H7 (cell line): ENCODE data around the gene KRTAP10-11. TPM values are rescaled to one million over a fixed set of nuclear protein-coding genes. Genes with fewer than 3 reads are reported as not detected.
"Not testable (repeated sequence)": the region's sequence is repeated elsewhere in the genome, so short reads cannot be mapped to it uniquely, and the experiment has no call there.

ENCODE experiments used
- DNase-seq: peaks from one replicate; pipeline ENCODE4 v3.0.0; 2012
- H3K27me3 ChIP-seq: 2 replicates; pipeline ENCODE4 v1.6.0; 2011; ENCODE audit warnings: mild to moderate bottlenecking, low read length; ENCODE audit not compliant: control insufficient read depth, insufficient read depth
- H3K36me3 ChIP-seq: replicated peaks from 2 replicates; pipeline ENCODE4 v1.5.1; 2011; ENCODE audit warnings: low read length; ENCODE audit not compliant: control insufficient read depth, insufficient read depth
- H3K4me3 ChIP-seq: 2 replicates; pipeline ENCODE4 v1.5.1; 2011; ENCODE audit warnings: low read depth, mild to moderate bottlenecking, control low read depth, low read length, moderate library complexity; ENCODE audit not compliant: insufficient read depth
- total RNA-seq: library from RNA; depleted of rRNA; stranded (reverse); fragments of >200 nt; shearing (Covaris generic); gene quantifications from 2 replicates; pipeline ENCODE4 v1.2.3, GENCODE V29; 2014

KRTAP10-11 gene
- total RNA-seq, 1 experiment from 2014 or later: not detected

- Histone ChIP-seq H3K27me3 (no peaks in the 10 kb centered on the region), H3K36me3 (no peaks in the 10 kb centered on the region), H3K4me3 (no peak overlapping the region)
- DNase-seq: no peak
Observed at GRCh38 chr21:44684483-44684882, 38.3 kb downstream of the KRTAP10-11 start.

DNA sequence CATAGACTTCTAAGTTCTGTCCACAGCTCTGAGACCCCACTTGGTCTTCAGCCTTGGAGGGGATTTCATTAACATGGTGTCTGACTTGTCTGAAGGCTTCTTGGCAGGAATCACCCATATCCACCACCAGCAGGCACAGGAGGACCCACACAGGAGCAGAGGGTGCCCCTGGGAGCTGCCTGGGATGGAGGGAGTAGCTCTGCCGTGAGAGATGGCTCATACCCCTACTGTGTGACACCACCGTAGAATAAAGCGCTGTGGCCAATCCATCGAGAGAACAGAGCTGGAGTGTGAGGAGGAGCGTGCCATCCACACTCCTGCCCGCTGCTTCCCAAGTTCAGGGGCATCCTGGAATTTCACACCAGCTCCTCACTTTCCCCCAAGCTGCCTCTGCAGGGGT, 38.8 kb downstream of the KRTAP10-11 start:
- DNase-seq: not testable (repeated sequence)

DNA sequence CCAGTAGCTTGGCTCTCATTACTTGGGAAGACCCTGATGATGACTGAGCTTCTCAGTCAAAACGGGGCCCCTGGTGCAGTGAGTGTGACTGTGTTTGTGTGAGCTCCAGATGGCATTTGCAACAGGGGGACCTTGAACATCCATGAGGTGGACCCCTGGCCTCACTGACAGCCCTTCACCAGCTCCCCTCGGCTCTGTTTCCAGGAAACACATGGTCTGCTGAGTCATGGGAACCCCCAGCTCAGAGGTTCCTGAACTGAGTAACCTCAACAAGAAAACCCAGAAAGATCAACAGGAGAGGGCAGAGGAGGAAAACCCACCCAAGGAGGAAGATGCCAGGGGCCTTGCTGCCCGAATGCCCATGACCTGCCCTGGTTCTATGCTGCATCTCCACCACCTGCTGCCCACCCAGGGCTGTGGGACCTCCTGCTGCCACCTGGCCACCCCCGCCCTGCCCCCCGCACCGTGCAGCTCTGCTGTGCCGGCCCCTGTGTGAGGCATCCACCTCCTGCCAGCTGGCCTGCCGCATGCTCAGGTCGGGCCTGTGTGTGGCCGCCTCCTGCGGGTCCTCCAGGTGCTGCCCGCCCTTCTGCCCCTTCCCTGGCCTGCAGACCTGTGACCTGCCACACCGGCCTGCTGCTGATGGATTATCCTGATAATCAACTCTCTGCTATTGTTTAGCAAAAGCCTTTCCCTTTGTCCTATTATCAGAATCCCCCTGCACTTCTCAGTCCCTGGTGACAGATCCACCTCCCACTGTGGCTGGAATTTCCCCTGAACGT, 40.0 kb downstream of the KRTAP10-11 start:
- no peak overlapping the region for H3K4me3 ChIP-seq
- H3K27me3 ChIP-seq: no peaks in the 10 kb centered on the region
- peak; percentile 79 for DNase-seq
- no peaks in the 10 kb centered on the region for H3K36me3 ChIP-seq

More for the DNA sequence above, 38.8 kb downstream of the KRTAP10-11 start:
- H3K27me3 ChIP-seq, H3K4me3 ChIP-seq, H3K36me3 ChIP-seq: not testable (repeated sequence)

GRCh38 chr21:44686843-44687561, 40.8 kb downstream of the KRTAP10-11 start:
- no peaks in the 10 kb centered on the region for H3K27me3 ChIP-seq
- DNase-seq: peak; percentile 58
- H3K36me3 ChIP-seq: no peaks in the 10 kb centered on the region
- H3K4me3 ChIP-seq: no peak overlapping the region

GRCh38 chr21:44687671-44688070, 41.5 kb downstream of the KRTAP10-11 start:
- H3K4me3 ChIP-seq: no peak overlapping the region
- H3K36me3 ChIP-seq: no peaks in the 10 kb centered on the region
- DNase-seq: no peak
- no peaks in the 10 kb centered on the region for H3K27me3 ChIP-seq

- H3K4me3 ChIP-seq, H3K27me3 ChIP-seq, DNase-seq, H3K36me3 ChIP-seq: not testable (repeated sequence)
Observed at GRCh38 chr21:44689740-44690139, 43.5 kb downstream of the KRTAP10-11 start.

DNA sequence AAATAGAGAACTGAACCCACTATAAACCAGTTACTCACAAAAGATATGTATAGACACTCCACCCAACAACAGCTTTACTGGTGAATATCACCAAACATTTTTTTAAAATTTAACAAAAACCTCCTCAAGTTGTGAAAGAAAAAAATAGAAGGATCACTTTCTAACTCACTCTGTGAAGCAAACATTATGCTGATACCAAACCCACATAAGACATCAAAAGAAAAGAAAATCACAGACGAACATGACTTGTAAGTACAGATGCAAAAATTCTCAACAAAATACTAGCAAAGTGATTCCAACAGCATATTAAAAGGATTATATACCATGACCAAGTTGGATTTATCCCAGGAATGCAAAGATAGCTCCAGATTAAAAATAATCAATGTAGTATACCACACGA, 45.5 kb downstream of the KRTAP10-11 start:
- DNase-seq: no peak
- no peaks in the 10 kb centered on the region for H3K36me3 ChIP-seq
- H3K27me3 ChIP-seq: no peaks in the 10 kb centered on the region
- H3K4me3 ChIP-seq: no peak overlapping the region

DNA sequence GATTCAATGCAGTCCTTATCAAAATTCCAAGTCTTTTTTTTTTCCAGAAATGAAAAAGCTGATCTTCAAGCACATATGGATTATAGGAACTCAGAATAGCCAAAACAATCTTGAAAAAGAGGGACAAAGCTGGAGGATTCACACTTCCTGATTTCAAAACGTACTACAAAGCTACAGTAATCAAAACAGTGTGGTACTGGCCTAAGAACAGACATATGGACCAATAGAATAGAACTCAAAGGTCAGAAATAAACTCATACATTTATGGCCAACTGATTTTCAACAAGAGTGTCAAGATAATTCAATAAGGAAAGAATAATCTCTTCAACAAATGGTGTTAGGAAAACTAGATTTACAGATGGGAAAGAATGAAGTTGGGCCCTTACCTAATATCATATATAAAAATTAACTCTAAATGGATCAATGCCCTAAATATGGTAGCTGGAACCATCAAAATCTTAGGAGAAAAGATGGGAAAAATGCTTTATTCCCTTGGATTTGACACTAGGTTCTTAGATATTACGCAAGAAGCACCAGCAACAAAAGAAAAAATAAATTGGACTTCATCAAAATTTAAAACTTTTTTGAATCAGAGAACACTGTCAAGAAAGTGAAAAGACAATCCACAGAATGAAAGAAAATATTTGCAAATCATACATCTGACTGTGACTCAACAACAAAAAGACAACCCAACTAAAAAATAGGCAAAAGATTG, 46.7 kb downstream of the KRTAP10-11 start:
- no peak for DNase-seq
- peaks cover 5% of the 10 kb centered on the region; the same call in 1 of the 2 replicates for H3K27me3 ChIP-seq

DNA sequence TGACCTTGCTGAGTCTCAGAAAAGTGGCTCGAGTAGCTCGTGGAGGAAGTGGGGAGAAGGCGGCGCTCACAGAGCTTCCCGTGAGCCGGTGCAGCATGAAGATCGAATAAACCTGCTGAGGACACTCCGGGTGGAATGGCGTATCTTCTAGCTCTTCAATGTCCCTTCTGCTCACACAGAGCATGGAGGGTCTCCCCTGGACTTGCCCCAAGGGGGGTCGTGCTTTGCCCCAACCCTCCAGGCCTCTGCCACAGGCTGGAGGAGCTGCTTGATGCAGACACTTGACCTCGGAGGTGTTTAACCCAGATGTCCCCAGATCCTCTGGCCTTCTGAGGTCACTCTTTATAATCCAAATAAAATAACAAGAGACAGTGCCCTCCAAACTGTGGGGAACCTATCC, 48.6 kb downstream of the KRTAP10-11 start:
- Histone ChIP-seq H3K27me3 (peaks cover 13% of the 10 kb centered on the region; the same call in 1 of the 2 replicates), H3K4me3 (no peak overlapping the region), H3K36me3 (no peaks in the 10 kb centered on the region)
- peak; percentile 31 for DNase-seq

More for the DNA sequence above, 46.7 kb downstream of the KRTAP10-11 start:
- H3K4me3 ChIP-seq: no peak overlapping the region
- H3K36me3 ChIP-seq: no peaks in the 10 kb centered on the region

GRCh38 chr21:44695184-44695583, 49.0 kb downstream of the KRTAP10-11 start:
- Histone ChIP-seq H3K27me3 (peaks cover 13% of the 10 kb centered on the region; the same call in 1 of the 2 replicates), H3K4me3 (no peak overlapping the region), H3K36me3 (no peaks in the 10 kb centered on the region)
- DNase-seq: peak; percentile 43

DNA sequence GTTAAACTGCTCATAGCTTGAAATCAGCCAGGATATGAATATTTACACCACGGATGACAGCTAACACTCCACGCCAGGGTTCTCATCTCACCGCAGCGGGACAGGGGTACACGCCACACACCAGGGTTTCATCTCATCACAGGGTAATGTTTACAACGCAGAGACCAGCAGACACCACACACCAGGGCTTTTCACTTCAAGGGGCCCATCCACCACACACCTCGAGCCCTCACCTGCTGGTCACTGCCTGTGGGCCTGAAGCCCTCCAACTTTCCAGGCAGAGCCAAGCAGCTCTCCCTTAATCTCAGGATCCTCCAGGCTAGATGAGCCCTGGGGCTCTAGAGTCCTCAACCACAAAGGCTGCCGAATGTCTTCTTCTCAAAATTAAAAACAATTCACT, 49.4 kb downstream of the KRTAP10-11 start:
- Histone ChIP-seq H3K4me3 (no peak overlapping the region), H3K27me3 (peaks cover 13% of the 10 kb centered on the region; the same call in 1 of the 2 replicates), H3K36me3 (no peaks in the 10 kb centered on the region)
- peak; percentile 32 for DNase-seq

- peaks cover 13% of the 10 kb centered on the region; the same call in 1 of the 2 replicates for H3K27me3 ChIP-seq
- H3K36me3 ChIP-seq: no peaks in the 10 kb centered on the region
- peak overlapping the region; percentile 17; the same call in 1 of the 2 replicates for H3K4me3 ChIP-seq
- peak; percentile 68 for DNase-seq
Observed at GRCh38 chr21:44696572-44696971, 50.4 kb downstream of the KRTAP10-11 start.
